Occipital lobe (tissue), 2 donors: ENCODE data around the gene PADI3. TPM values are rescaled to one million over a fixed set of nuclear protein-coding genes. Genes with fewer than 3 reads are reported as not detected.

Experiments
- DNase-seq: peaks from one replicate; lab custom pipeline; 2025; lab: John Stamatoyannopoulos, UW
- total RNA-seq: library from RNA; depleted of rRNA; stranded (reverse); fragments of >200 nt; gene quantifications from one replicate; pipeline ENCODE4 v1.2.3, GENCODE V29; 2014

Gene PADI3
- not detected for total RNA-seq

GRCh38 chr1:17248781-17249180 is at the start of gene PADI3:
PADI3 (plus strand) TSS chr1:17249098; CDS start chr1:17249138, 40 bp downstream.
- DNase-seq = no peak

- DNase-seq = no peak
Observed at GRCh38 chr1:17199267-17200044, 49.4 kb upstream of the PADI3 start.

GRCh38 chr1:17200246-17200645 is 48.7 kb upstream of the PADI3 start:
- no peak for DNase-seq

GRCh38 chr1:17200756-17201155 is 48.1 kb upstream of the PADI3 start:
- DNase-seq = no peak

- DNase-seq = no peak
Observed at GRCh38 chr1:17201201-17202021, 47.5 kb upstream of the PADI3 start.

GRCh38 chr1:17204546-17205440 is 44.1 kb upstream of the PADI3 start, which contains the start of gene PADI1:
PADI1 (plus strand) TSS chr1:17205128; CDS start chr1:17205218, 90 bp downstream.
- no peak for DNase-seq

- DNase-seq = no peak
Observed at GRCh38 chr1:17205652-17206051, 43.2 kb upstream of the PADI3 start.

- no peak for DNase-seq
Observed at GRCh38 chr1:17206196-17206595, 42.7 kb upstream of the PADI3 start.

- DNase-seq = no peak
Observed at GRCh38 chr1:17207046-17207445, 41.9 kb upstream of the PADI3 start.

- no peak for DNase-seq
Observed at GRCh38 chr1:17207540-17207939, 41.4 kb upstream of the PADI3 start.

GRCh38 chr1:17207966-17208418 is 40.9 kb upstream of the PADI3 start:
- DNase-seq = no peak

GRCh38 chr1:17208546-17208945 is 40.4 kb upstream of the PADI3 start:
- no peak for DNase-seq

GRCh38 chr1:17209430-17209829 is 39.5 kb upstream of the PADI3 start:
- DNase-seq = no peak

GRCh38 chr1:17210176-17210575 is 38.7 kb upstream of the PADI3 start:
- DNase-seq = no peak

- no peak for DNase-seq
Observed at GRCh38 chr1:17211377-17211776, 37.5 kb upstream of the PADI3 start.

GRCh38 chr1:17212009-17212408 is 36.9 kb upstream of the PADI3 start:
- DNase-seq = no peak

- no peak for DNase-seq
Observed at GRCh38 chr1:17212487-17213121, 36.3 kb upstream of the PADI3 start.

GRCh38 chr1:17213148-17213781 is 35.6 kb upstream of the PADI3 start:
- DNase-seq = no peak

- no peak for DNase-seq
Observed at GRCh38 chr1:17213782-17214148, 35.1 kb upstream of the PADI3 start.

GRCh38 chr1:17214876-17215544 is 33.9 kb upstream of the PADI3 start:
- DNase-seq = no peak
